GM12878 (cell line): Measurements from ENCODE around the gene OR8D1. TPM values are rescaled to one million over a fixed set of nuclear protein-coding genes. Genes with fewer than 3 reads are reported as not detected.

ENCODE experiments used
- ATAC-seq: fragments of 200-7000 bp; cut with Tn5 transposase; 3 replicates; pipeline ENCODE4 v1.9.1; 2020; ENCODE audit warnings: mild to moderate bottlenecking, moderate library complexity
- BruUV-seq: library from RNA; stranded (reverse); fragments of 400-500 nt; replicated peaks from 2 replicates; lab custom pipeline; 2021; lab: Mats Ljungman, UMichigan
- CTCF ChIA-PET: fragments of 300-600 bp; sonication (Branson Sonifier 250); formaldehyde crosslinking; extraction: SDS; loops from one replicate; lab custom pipeline; 2021; ENCODE audit warnings: inconsistent platforms; lab: Yijun Ruan, JAX
- POLR2A ChIA-PET: fragments of 350-600 bp; formaldehyde crosslinking; extraction: SDS; loops from one replicate; lab custom pipeline; 2021; ENCODE audit warnings: inconsistent platforms; lab: Charles Lee
- RAD21 ChIA-PET: fragments of 300-600 bp; sonication (Branson Sonifier 250); formaldehyde crosslinking; loops from one replicate; lab custom pipeline; 2023; ENCODE audit warnings: antibody characterized with exemption; ENCODE audit not compliant: unreplicated experiment; lab: Charles Lee
- SMC1A ChIA-PET: fragments of 300-600 bp; sonication (Branson Sonifier 250); formaldehyde crosslinking; loops from one replicate; lab custom pipeline; 2023; ENCODE audit not compliant: unreplicated experiment, uncharacterized antibody; lab: Charles Lee
- DNase-seq: peaks from one replicate; pipeline ENCODE4 v3.0.0-alpha.2; 2011; ENCODE audit warnings: low read depth, low spot score
- FAIRE-seq: peaks from 3 replicates; lab custom pipeline; 2011; peaks lifted over from hg19 to GRCh38; lab: Jason Lieb, UNC
- H2AFZ ChIP-seq: 2 replicates; pipeline ENCODE4 v1.6.0; 2011; ENCODE audit warnings: low read depth, low read length, control low read depth; ENCODE audit not compliant: control insufficient read depth
- H3K27ac ChIP-seq: 2 replicates; pipeline ENCODE4 v1.5.1; 2011; ENCODE audit warnings: control low read depth; ENCODE audit not compliant: control insufficient read depth, insufficient read depth
- H3K27me3 ChIP-seq, 2 experiments: replicated peaks in 1 of 2; 2 replicates each; pipeline versions ENCODE4 v1.6.0 to v1.6.1; 2011; ENCODE audit warnings: low read length in 1 of 2; ENCODE audit not compliant: control insufficient read depth in 2 of 2, insufficient read depth in 2 of 2
- H3K36me3 ChIP-seq, 2 experiments: 2 replicates each; pipeline ENCODE4 v1.5.1; 2011; ENCODE audit warnings: low read length in 1 of 2; ENCODE audit not compliant: control insufficient read depth in 2 of 2, insufficient read depth in 2 of 2
- H3K4me1 ChIP-seq: 2 replicates; pipeline ENCODE4 v1.6.1; 2011; ENCODE audit warnings: mild to moderate bottlenecking, low read length, moderate library complexity, mixed read lengths; ENCODE audit not compliant: control insufficient read depth, insufficient read depth
- H3K4me2 ChIP-seq: 2 replicates; pipeline ENCODE4 v1.6.0; 2011; ENCODE audit warnings: control low read depth; ENCODE audit not compliant: control insufficient read depth, insufficient read depth
- H3K4me3 ChIP-seq: fragments of 200-600 bp; sonication (generic); 2 replicates; pipeline ENCODE4 v1.5.1; 2016
- H3K79me2 ChIP-seq: 2 replicates; pipeline ENCODE4 v1.6.0; 2011; ENCODE audit warnings: low read length; ENCODE audit not compliant: control insufficient read depth, insufficient read depth
- H3K9ac ChIP-seq: 2 replicates; pipeline ENCODE4 v1.8.0; 2011; ENCODE audit warnings: low read length, control low read depth, mixed read lengths; ENCODE audit not compliant: control insufficient read depth, insufficient read depth
- H3K9me3 ChIP-seq: replicated peaks from 3 replicates; pipeline ENCODE4 v1.5.1; 2011; ENCODE audit warnings: mild to moderate bottlenecking, low read length; ENCODE audit not compliant: control insufficient read depth, insufficient read depth
- H4K20me1 ChIP-seq: 2 replicates; pipeline ENCODE4 v1.6.0; 2011; ENCODE audit not compliant: control insufficient read depth, insufficient read depth
- ATF2 ChIP-seq: IDR thresholded peaks from 2 replicates; pipeline ENCODE4 v1.6.1; 2012; ENCODE audit warnings: low read length, inconsistent platforms
- BMI1 ChIP-seq: fragments of 450-650 bp; IDR thresholded peaks from 2 replicates; pipeline ENCODE4 v1.6.1; 2016; ENCODE audit warnings: mild to moderate bottlenecking, moderate library complexity, borderline replicate concordance
- CTCF ChIP-seq, 3 experiments: IDR thresholded peaks in 2 of 3; conservative IDR thresholded peaks in 1 of 3; 2 replicates each; pipeline ENCODE4 v1.5.1; 2011; ENCODE audit warnings: low read depth in 3 of 3, low read length in 3 of 3, mild to moderate bottlenecking in 3 of 3, control low read depth in 2 of 3, moderate library complexity in 2 of 3, inconsistent platforms in 1 of 3, mixed read lengths in 1 of 3; ENCODE audit not compliant: control insufficient read depth in 2 of 3, insufficient read depth in 1 of 3; ENCODE audit errors: extremely low read depth in 1 of 3
- HSF1 ChIP-seq: fragments of 150-350 bp; IDR thresholded peaks from 2 replicates; pipeline ENCODE4 v1.6.1; 2014; ENCODE audit warnings: mild to moderate bottlenecking, low read depth, low read length
- JUNB ChIP-seq: IDR thresholded peaks from 2 replicates; pipeline ENCODE4 v1.6.1; 2016; ENCODE audit warnings: antibody characterized with exemption, mild to moderate bottlenecking
- MAX ChIP-seq: IDR thresholded peaks from 2 replicates; pipeline ENCODE4 v1.6.1; 2012; ENCODE audit warnings: low read depth, low read length, improper control_type of control experiment
- MEF2B ChIP-seq: fragments of 450-650 bp; IDR thresholded peaks from 2 replicates; pipeline ENCODE4 v1.6.1; 2018; ENCODE audit warnings: mild to moderate bottlenecking, moderate library complexity; ENCODE audit not compliant: partially characterized antibody, poor library complexity, severe bottlenecking
- PBX3 ChIP-seq: IDR thresholded peaks from 2 replicates; pipeline ENCODE4 v1.6.1; 2011; ENCODE audit warnings: mild to moderate bottlenecking, low read depth, low read length, moderate library complexity; ENCODE audit not compliant: insufficient replicate concordance
- PRDM15 ChIP-seq: fragments of 450-650 bp; formaldehyde crosslinking; IDR thresholded peaks from 2 replicates; pipeline ENCODE4 v1.4.0; 2020; ENCODE audit warnings: mild to moderate bottlenecking, moderate library complexity
- RAD51 ChIP-seq: fragments of 450-650 bp; IDR thresholded peaks from 2 replicates; pipeline ENCODE4 v1.6.1; 2016; ENCODE audit warnings: moderate library complexity, mild to moderate bottlenecking, inconsistent platforms
- USF1 ChIP-seq: IDR thresholded peaks from 2 replicates; pipeline ENCODE4 v1.6.1; 2011; ENCODE audit warnings: borderline replicate concordance, low read depth, mild to moderate bottlenecking, moderate library complexity, mixed read lengths, low read length; ENCODE audit not compliant: insufficient read depth; ENCODE audit errors: extremely low read length
- ZNF217 ChIP-seq: fragments of 450-650 bp; IDR thresholded peaks from 2 replicates; pipeline ENCODE4 v1.6.1; 2017; ENCODE audit warnings: antibody characterized with exemption, mild to moderate bottlenecking
- ZZZ3 ChIP-seq: IDR thresholded peaks from 2 replicates; pipeline ENCODE4 v1.6.1; 2011; ENCODE audit warnings: low read depth; ENCODE audit not compliant: control insufficient read depth, insufficient read length
- in situ Hi-C: fragments of 300-500 bp; cut with MboI; formaldehyde crosslinking; loops from 9 replicates; pipeline ENCODE4 v1.14.3; 2018; ENCODE audit warnings: mixed read lengths
- intact Hi-C: fragments of 100-400 bp; cut with micrococcal nuclease; formaldehyde crosslinking; loops from one replicate; pipeline ENCODE4 v1.14.2; 2022; ENCODE audit not compliant: unreplicated experiment
- polyA plus RNA-seq, 11 experiments: library from polyadenylated mRNA; depleted of rRNA in 4 of 11; unstranded in 6 of 11; stranded (reverse) in 5 of 11; fragments of >200 nt; fragmentation: Nextera tagmentation in 4 of 11; fragmentation: Illumina TruSeq in 1 of 11; extraction: Ambion mirVana in 4 of 11; extraction: Trizol in 1 of 11; gene quantifications; 1 replicate in 1 of 11; 2 replicates in 10 of 11; pipeline versions ENCODE4 v1.2.1 to v1.2.3, GENCODE V29; 2011 to 2016; ENCODE audit warnings: inconsistent platforms in 2 of 11, missing spikeins in 2 of 11, low read depth in 1 of 11
- total RNA-seq, 4 experiments: library from RNA; depleted of rRNA in 3 of 4; stranded (reverse); fragments of >200 nt in 3 of 4; fragmentation: Illumina TruSeq in 1 of 4; extraction: Trizol in 1 of 4; gene quantifications; 2 replicates each; pipeline versions ENCODE4 v1.2.1 to v1.2.3, GENCODE V29; 2013 to 2021

Gene OR8D1
- total and polyA plus RNA-seq, 10 of the 15 experiments (the other 5 are each of a cell fraction or from before 2014, with no cell fraction given): not detected

- Histone ChIP-seq H2AFZ (no peak overlapping the region), H3K9ac (no peak overlapping the region), H4K20me1 (no peaks in the 10 kb centered on the region), H3K27me3 (no peaks in the 10 kb centered on the region), H3K36me3 (no peaks in the 10 kb centered on the region), H3K27ac (no peak overlapping the region), H3K4me2 (no peak overlapping the region), H3K79me2 (no peaks in the 10 kb centered on the region), H3K4me1 (no peaks in the 10 kb centered on the region), H3K4me3 (no peak overlapping the region), H3K9me3 (no peaks in the 10 kb centered on the region)
- ChIA-PET RAD21 (no interaction called here), POLR2A (no interaction called here), SMC1A (no interaction called here), CTCF (no interaction called here)
- no peak for ATAC-seq
- no TSS peak for BruUV-seq
- no peak for FAIRE-seq
- intact Hi-C loops: no loop called here
- in situ Hi-C loops: no loop called here
- DNase-seq: no peak
- no peak for TF ChIP-seq MAX
- TF ChIP-seq ZNF217: no peak
- no peak for TF ChIP-seq PBX3
- TF ChIP-seq USF1: no peak
- TF ChIP-seq JUNB: no peak
- no peak for TF ChIP-seq HSF1
- TF ChIP-seq ATF2: no peak
- TF ChIP-seq BMI1: no peak
- TF ChIP-seq PRDM15 (CRISPR knock-in tag): no peak
- TF ChIP-seq ZZZ3: no peak
- TF ChIP-seq MEF2B: no peak
- no peak for TF ChIP-seq CTCF (IDR thresholded peaks at IDR 0.05 in 2 of 3, conservative IDR thresholded peaks at IDR 0.05 in 1 of 3; ENCODE audit: control insufficient read depth in 2 of 3, extremely low read depth in 1 of 3, insufficient read depth in 1 of 3, low read depth in 3 of 3, low read length in 3 of 3)
- TF ChIP-seq RAD51: no peak
Measured at GRCh38 chr11:124310721-124311120, 3.0 kb downstream of the OR8D1 start.
